GM12874 (cell line): Measurements from ENCODE around the gene BAHD1.

Source experiments
- CTCF ChIP-seq: IDR thresholded peaks from 2 replicates; pipeline ENCODE4 v1.5.1; 2011; ENCODE audit warnings: low read depth, mild to moderate bottlenecking, control low read depth, low read length, moderate library complexity; ENCODE audit not compliant: insufficient read depth

BAHD1 gene

GRCh38 chr15:40436892-40437751, 3.6 kb upstream of the BAHD1 start:
- TF ChIP-seq CTCF, result no peak

GRCh38 chr15:40437752-40438687, 2.7 kb upstream of the BAHD1 start:
- no peak for TF ChIP-seq CTCF

GRCh38 chr15:40438712-40439111, 2.0 kb upstream of the BAHD1 start:
- TF ChIP-seq CTCF, result no peak

GRCh38 chr15:40439461-40439959, 1.2 kb upstream of the BAHD1 start:
- no peak for TF ChIP-seq CTCF

GRCh38 chr15:40439960-40440742, 602 bp upstream of the BAHD1 start:
- TF ChIP-seq CTCF, result no peak

- TF ChIP-seq CTCF, result 0 out of 2 replicates have a peak, but pooled peaks have one; percentile 22
These were observed 1.1 kb downstream of the BAHD1 start for GRCh38 chr15:40441565-40442531.
